ENCODE measurements around the gene PRKG2.

The PRKG2 gene

GRCh38 chr4:81085291-81085690, 129.7 kb downstream of the PRKG2 start:
- no peak for DNase-seq

GRCh38 chr4:81084634-81085033, 130.4 kb downstream of the PRKG2 start:
- DNase-seq = no peak

- DNase-seq = no peak
These were observed 131.0 kb downstream of the PRKG2 start for GRCh38 chr4:81084029-81084428.

GRCh38 chr4:81081156-81081555, 133.9 kb downstream of the PRKG2 start:
- no peak for DNase-seq

- DNase-seq = no peak
These were observed 144.0 kb downstream of the PRKG2 start for GRCh38 chr4:81071013-81071412.

- DNase-seq = peak; percentile 58
These were observed 145.2 kb downstream of the PRKG2 start for GRCh38 chr4:81069706-81070331.

GRCh38 chr4:81065446-81065845, 149.6 kb downstream of the PRKG2 start:
- no peak for DNase-seq

GRCh38 chr4:81062001-81062400, 153.0 kb downstream of the PRKG2 start:
- DNase-seq = no peak

- DNase-seq = no peak
These were observed 153.7 kb downstream of the PRKG2 start for GRCh38 chr4:81061344-81061730.

GRCh38 chr4:81060587-81061343, 154.3 kb downstream of the PRKG2 start:
- no peak for DNase-seq

- DNase-seq = no peak
These were observed 156.4 kb downstream of the PRKG2 start for GRCh38 chr4:81058621-81059020.

- DNase-seq = peak; percentile 68
These were observed 162.6 kb downstream of the PRKG2 start for GRCh38 chr4:81052119-81053068.

GRCh38 chr4:81049907-81050306, 165.1 kb downstream of the PRKG2 start:
- DNase-seq = no peak

GRCh38 chr4:81049330-81049729, 165.7 kb downstream of the PRKG2 start:
- DNase-seq = no peak

- DNase-seq = no peak
These were observed 172.2 kb downstream of the PRKG2 start for GRCh38 chr4:81042578-81043365.

GRCh38 chr4:81040012-81040659, 174.9 kb downstream of the PRKG2 start:
- no peak for DNase-seq

GRCh38 chr4:81039351-81039972, 175.6 kb downstream of the PRKG2 start:
- no peak for DNase-seq

- no peak for DNase-seq
These were observed 176.2 kb downstream of the PRKG2 start for GRCh38 chr4:81038636-81039350.

Data from activated CD8-positive, alpha-beta memory T cell treated with anti-CD3 and anti-CD28 coated beads, Interleukin-2, amount 50 U/mL, for 48 hours (primary cell).